M059J (cell line): ENCODE data around the gene TUB. TPM values are rescaled to one million over a fixed set of nuclear protein-coding genes. Genes with fewer than 3 reads are reported as not detected.

Experiments
- DNase-seq: peaks from one replicate; pipeline ENCODE4 v3.0.0-alpha.2; 2012; ENCODE audit warnings: low read depth
- total RNA-seq: library from RNA; depleted of rRNA; stranded (reverse); fragments of >200 nt; shearing (Covaris generic); gene quantifications from 2 replicates; pipeline ENCODE4 v1.2.3, GENCODE V29; 2014; rRNA removed

Gene TUB, protein sequence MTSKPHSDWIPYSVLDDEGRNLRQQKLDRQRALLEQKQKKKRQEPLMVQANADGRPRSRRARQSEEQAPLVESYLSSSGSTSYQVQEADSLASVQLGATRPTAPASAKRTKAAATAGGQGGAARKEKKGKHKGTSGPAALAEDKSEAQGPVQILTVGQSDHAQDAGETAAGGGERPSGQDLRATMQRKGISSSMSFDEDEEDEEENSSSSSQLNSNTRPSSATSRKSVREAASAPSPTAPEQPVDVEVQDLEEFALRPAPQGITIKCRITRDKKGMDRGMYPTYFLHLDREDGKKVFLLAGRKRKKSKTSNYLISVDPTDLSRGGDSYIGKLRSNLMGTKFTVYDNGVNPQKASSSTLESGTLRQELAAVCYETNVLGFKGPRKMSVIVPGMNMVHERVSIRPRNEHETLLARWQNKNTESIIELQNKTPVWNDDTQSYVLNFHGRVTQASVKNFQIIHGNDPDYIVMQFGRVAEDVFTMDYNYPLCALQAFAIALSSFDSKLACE
- 1.1 and 3.0 TPM in 2 replicates for total RNA-seq

DNA sequence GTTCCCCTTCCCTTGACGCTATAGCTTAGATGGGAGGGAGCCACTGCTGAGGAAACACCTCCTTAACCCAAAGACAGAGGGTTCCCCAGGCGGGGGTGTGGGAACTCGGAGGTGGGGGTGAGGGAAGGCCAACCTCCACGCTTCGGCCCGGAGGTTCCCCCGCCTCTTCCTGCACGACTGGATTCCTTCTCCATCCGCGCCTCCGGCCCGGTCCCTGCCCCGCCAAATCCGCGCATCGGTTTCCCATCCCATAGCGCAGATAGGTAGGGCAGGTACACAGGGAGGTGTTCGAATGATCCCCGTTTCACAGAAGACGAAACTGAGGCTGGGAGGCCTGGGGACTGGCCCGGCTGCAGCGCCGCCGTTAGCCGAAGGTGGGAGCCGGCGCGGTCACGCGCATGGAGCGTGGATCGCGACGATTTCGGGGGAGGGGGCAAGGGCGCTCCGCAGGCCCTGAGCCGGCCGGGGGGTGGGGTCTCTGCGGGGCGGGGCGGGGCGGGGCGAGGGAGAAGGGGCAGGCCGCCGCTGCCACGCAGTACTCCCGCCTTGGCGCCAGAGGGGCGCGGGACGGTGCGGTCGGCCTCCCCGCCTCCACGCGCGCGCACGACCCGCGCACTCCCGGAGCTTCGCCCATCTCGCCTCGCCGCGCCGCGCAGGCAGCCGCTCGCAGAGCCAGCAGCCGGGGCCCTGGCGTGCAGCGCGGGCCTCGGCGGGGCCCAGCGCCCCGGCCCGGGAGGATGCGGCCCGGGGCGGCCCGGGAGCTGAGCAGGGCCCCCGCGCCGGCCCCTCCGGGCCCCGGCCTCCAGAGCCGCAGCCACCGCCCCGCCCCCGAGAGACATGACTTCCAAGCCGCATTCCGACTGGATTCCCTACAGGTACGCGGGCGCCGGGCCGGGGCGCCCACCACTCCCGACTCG is at the start of gene TUB:
TSS of gene TUB (plus strand) at position 538 of the 917 bp plus-strand sequence. CDS start at position 838, 300 bp downstream.
- DNase-seq = no peak

DNA sequence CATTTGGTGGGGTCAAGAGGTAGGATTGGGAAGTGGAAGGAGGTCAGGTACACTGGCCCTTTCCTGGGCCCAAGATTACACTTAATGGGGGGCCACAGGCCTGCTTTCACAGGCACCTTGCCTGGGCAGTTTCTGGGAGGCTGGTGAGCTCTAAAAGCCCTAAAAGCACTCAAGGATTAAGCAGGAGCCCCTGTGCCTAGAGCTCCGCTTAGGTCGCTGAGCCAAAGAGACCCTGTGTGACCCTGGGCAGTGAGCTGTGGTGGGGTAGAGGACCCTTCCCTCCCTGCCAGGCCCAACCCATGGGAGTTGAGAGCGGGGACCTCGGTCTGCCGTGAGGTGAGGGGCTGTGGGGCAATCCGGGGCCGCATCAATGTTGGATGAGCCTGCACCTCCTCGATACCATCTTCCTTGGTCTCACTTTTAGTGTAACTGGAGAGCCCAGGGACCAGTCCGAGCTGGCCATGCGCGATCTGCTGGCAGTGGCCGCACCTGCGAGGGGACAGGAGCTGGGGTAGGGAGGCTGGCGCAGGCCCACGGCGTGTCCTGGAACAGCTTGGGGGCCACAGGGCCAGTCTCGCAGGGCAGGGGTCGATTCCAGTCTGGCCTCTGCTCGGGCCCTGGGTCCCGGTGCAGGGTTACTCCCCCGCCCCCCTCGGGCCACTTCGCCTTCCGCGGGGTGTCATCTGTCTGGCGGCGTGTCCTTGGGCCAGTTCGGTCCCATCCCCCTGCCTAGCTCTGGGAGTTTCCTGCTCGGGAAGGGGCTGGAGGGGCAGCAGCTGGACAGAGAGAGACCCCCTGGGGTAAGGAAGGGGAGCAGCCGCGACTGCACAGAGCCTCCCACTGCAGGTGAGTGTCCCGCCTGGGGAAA is 49.5 kb upstream of the TUB start:
- no peak for DNase-seq

- DNase-seq = no peak
These were observed 48.9 kb upstream of the TUB start for GRCh38 chr11:8032122-8032521.

GRCh38 chr11:8032576-8033304 is 48.3 kb upstream of the TUB start:
- DNase-seq = no peak

- peak; percentile 77 for DNase-seq
These were observed 47.5 kb upstream of the TUB start for GRCh38 chr11:8033305-8034105.

- DNase-seq = no peak
These were observed 46.9 kb upstream of the TUB start for GRCh38 chr11:8034106-8034585.

- DNase-seq = no peak
These were observed 46.3 kb upstream of the TUB start for GRCh38 chr11:8034604-8035190.

DNA sequence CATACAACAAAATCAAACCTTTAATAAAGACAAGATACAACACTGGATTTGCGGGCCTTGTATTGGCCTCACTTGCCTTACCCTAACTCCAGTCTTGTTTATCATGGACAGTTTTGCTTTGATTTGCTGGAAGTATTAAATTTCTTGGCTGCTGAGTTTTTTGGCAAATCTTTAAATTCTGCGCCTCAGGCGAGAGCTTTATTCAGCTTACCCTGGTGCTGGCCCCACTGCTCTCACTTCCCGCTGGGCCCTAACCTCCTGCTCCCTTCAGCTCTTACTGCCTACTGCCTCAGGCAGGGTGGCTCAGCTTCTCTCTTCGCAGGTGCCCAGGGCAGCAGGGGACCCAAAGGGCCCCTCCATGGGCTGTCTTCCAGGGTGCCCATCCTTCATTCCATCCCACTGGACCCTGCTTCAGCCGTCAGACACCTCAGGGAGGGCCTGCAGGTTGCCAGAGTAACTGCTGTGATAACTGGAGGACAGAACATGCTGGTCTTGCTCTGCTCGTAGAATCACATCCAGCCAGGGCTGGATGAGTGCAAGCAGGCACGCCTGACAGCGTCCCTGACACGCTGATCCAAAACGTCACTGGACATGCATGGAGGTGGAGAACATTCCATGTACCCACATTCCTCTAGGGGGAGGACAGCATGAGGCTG is 45.7 kb upstream of the TUB start:
- DNase-seq = no peak

GRCh38 chr11:8036002-8036802 is 44.8 kb upstream of the TUB start:
- no peak for DNase-seq

DNA sequence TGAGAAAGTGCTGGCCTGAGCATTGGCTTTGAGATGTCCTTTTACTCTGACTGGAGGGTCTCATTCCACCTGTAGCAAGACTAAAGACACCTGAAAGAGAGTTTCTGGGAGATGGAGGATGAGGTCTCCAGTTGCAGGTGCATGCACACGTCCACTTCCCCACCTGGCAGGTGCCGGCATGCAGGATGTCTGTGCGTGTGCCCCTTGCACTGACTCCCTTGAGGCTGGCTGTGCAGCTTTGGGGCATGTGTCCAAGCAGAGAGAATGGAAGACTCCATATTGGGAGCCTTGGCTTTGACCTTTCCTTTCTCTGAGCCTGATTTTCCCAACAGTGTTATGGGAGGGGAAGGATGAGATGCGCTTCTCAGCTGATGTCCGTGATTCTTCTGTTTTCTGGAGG is 44.0 kb upstream of the TUB start:
- no peak for DNase-seq

- no peak for DNase-seq
These were observed 42.6 kb upstream of the TUB start for GRCh38 chr11:8038393-8038792.

GRCh38 chr11:8038811-8039529 is 42.0 kb upstream of the TUB start:
- DNase-seq = no peak

DNA sequence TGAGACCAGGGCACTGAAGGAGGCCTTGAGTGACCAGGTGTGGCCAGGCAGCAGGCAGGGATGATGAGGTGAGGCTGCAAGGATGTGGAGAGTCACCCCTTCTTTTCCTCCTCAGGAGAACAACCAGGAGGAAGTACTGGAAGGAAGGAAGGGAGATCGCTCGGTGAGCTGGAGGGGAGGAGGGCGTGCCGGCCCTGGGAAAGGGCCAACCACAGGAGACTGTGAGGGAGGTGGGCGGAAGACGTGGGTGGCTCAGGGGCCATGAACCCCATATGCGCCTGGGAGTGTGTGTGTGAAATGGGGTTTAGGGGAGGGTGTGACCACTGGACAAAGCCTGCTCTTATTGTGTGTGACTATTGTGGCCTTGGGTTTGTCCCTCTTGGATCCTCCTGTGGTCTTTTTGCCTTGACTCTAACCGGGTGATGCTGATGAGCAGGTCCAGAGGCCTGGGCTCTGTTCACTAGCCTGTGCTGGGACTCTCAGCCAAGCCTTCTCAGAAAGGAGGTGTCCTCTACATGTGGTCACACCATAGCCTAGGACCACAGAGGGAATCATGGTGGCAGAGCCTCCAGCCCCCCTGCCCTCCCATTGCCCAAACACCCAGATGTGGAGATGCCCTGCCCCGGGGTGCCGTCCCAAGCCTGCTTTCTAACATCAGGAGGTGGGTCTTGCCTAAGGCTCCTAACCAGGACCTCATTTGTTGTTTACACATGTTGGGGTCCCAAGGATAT is 41.3 kb upstream of the TUB start:
- DNase-seq = no peak

DNA sequence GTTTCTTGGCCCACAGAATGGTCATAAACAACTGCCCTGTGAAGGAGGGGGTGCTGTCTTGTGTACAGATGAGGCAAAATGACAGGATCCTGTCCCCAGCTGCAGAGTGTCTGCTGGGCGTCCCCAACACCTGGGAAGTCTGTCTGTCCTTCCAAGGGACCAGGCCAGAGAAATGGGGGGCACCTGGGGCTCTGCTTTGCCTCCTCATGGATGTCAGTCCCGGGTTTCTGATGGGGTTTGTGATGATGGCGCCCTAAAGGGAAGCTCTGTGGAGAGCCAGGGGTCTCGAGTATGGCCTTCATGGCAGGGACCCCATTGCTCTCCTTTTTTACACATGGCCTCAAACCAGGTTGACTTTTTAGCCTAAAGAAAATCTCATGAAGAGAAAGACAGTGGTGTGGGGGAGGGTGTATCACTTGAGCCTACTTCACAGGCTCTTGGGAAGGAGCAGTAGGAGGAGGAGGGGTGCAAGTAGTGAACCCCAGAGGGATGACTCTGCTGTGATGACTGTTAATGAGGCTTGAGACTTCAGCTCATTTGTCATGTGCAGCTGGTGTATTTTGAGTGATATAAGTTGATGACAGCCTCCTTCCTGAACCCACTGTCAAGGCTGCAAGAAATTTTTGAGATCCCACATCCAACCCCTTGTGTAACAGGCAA is 40.6 kb upstream of the TUB start:
- no peak for DNase-seq

GRCh38 chr11:8040921-8041285 is 40.1 kb upstream of the TUB start:
- no peak for DNase-seq

DNA sequence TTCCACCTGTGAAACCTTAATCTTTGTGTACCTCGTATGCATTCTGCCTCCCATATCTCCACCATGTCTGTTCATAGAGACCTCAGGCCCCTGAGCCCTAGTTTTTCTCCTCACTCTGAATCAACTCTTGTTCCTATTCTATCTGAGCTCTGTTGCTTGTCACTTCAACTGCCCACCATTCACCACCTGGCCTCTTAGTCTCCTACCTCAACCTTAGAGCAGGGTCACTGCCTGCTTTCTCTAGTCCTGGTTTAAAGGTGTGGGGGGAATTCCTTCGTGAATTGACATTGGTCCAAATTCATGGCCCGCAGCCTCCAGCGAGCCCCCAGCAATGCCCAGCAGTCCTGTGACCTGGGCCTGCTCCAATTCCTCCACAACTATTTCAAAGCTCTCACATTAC is 39.4 kb upstream of the TUB start:
- DNase-seq = no peak
